Heart left ventricle (tissue), 13 donors: Measurements from ENCODE around the gene RNPEPL1.

ENCODE experiments used
- CTCF ChIP-seq, 12 donors: fragments of 200-600 bp; sonication (generic) in 4 of 12; IDR thresholded peaks; one replicate each; pipeline versions ENCODE4 v1.5.0 to v1.8.0; 2018 to 2022; ENCODE audit warnings: antibody characterized with exemption in 12 of 12, mild to moderate bottlenecking in 5 of 12
- POLR2A ChIP-seq, 2 donors: fragments of 450-650 bp; IDR thresholded peaks; one replicate each; pipeline ENCODE4 v1.6.1; 2017; ENCODE audit warnings: antibody characterized with exemption in 2 of 2, mild to moderate bottlenecking in 2 of 2, moderate library complexity in 2 of 2
- donor health status: ischemic (EF 13 %, LVEDD 7.1; RV severe dilation, severe dysfunction).
- donor health status: DM: no; HTN: yes; CAD: no.
- donor health status: DM: no; HTN: no; CAD: no.
- donor health status: ischemic (EF 25% LVEDD 6.9; RV normal size, moderate dysfunction).
- donor health status: ischemic (EF 25% LVEDD 5.7; RV mildly dilated, moderate dysfunction).
- donor health status: ischemic (EF 35%, LVEDD 5.7; RV mildly dilated, moderate dysfunction).
- donor health status: nonischemic (EF 11% LVEDD 7.7; RV severe dilation, severe dysfunction).
- donor health status: DM: yes; HTN: yes; CAD: no.
- donor health status: PGD.
- donor health status: ischemic (EF 29% LVEDD 5.4; RV normal size, mild dysfunction).
- donor health status: nonischemic (EF 23%, LVEDD 6.1; RV moderate dilation, normal function).

- TF ChIP-seq CTCF (IDR thresholded peaks at IDR 0.05), result no peak
- no peak for TF ChIP-seq POLR2A (IDR thresholded peaks at IDR 0.05)
These were observed 33.0 kb downstream of the RNPEPL1 start for GRCh38 chr2:240601061-240601830.
